Large intestine (tissue), 3 donors: ENCODE results near the gene FAM83G. TPM values are rescaled to one million over a fixed set of nuclear protein-coding genes. Genes with fewer than 3 reads are reported as not detected.

Source experiments
- DNase-seq, 2 donors: peaks; one replicate each; pipeline versions ENCODE4 v3.0.0 to v3.0.0-alpha.2; 2013
- H3K27ac ChIP-seq: one replicate; pipeline ENCODE4 v1.5.1; 2013; ENCODE audit warnings: low read length
- H3K27me3 ChIP-seq: 2 replicates; pipeline ENCODE4 v1.6.1; 2013; ENCODE audit warnings: low read length; ENCODE audit not compliant: control insufficient read depth, insufficient read depth
- H3K36me3 ChIP-seq: 2 replicates; pipeline ENCODE4 v1.6.1; 2013; ENCODE audit warnings: low read length; ENCODE audit not compliant: control insufficient read depth, insufficient read depth
- H3K4me1 ChIP-seq: one replicate; pipeline ENCODE4 v1.6.1; 2013; ENCODE audit warnings: low read length; ENCODE audit not compliant: control insufficient read depth, insufficient read depth
- H3K4me3 ChIP-seq: one replicate; pipeline ENCODE4 v1.5.1; 2013; ENCODE audit warnings: low read length
- H3K9me3 ChIP-seq: one replicate; pipeline ENCODE4 v1.6.1; 2013; ENCODE audit warnings: mild to moderate bottlenecking, low read depth, low read length, moderate library complexity; ENCODE audit not compliant: control insufficient read depth
- WGBS: methylation state at CpG from one replicate; pipeline ENCODE4 v1.1.5; 2013; ENCODE audit warnings: low lambda C conversion rate; ENCODE audit not compliant: insufficient coverage; 5-methylcytosine and 5-hydroxymethylcytosine counted together
- polyA plus RNA-seq: library from polyadenylated mRNA; unstranded; fragments of 120-200 nt; gene quantifications from one replicate; pipeline ENCODE4 v1.2.1, GENCODE V29; 2013

The FAM83G gene
- polyA plus RNA-seq, 1 donor, result 35.6 TPM

DNA sequence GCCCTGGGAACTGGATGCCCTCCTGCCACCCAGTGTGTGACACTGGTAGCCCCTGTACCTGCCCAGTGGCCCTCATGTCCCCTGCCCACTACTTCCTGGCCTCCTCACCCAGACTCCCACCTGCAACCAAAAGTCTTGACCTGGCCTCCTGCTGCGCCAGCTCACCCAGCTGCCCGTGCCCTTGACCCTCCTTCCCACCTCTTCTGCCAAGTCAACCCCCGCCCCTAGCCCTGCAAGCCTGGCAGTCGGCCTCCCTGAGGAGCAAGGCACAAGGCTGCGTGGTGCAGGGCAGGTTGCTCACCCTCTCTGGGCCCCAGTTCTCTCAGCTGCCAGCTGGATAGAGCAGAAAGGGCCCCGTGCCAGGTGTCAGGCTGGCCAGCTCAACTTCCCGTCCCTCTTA is 12.3 kb upstream of the FAM83G start:
- Histone ChIP-seq H3K27me3 (no peaks in the 10 kb centered on the region), H3K4me3 (no peak overlapping the region), H3K27ac (no peak overlapping the region), H3K9me3 (no peaks in the 10 kb centered on the region), H3K36me3 (no peaks in the 10 kb centered on the region), H3K4me1 (peaks cover 4% of the 10 kb centered on the region)
- DNase-seq, result no peak
- no CpG with 5 or more reads among the region's 7 CpGs for WGBS

DNA sequence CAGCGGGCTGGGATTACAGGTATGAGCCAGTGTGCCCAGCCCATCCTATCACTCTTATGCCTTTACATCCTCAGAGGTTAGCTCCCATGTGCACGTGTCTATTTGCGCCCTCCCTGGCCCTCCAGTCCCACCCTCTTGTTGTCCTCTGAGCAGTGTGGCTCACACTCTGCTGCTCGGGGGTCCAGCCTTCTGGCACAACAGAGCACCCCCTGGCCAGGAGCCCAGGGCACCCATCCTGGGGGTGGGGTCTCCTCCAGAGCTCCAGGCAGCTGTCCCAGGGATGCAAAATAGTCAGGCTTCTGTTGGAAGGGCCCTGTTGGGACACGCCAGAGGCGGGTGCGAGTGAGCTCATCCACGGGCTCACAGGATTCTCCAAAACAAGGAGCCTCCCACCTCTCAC is 11.7 kb upstream of the FAM83G start:
- Histone ChIP-seq H3K9me3 (no peaks in the 10 kb centered on the region), H3K27ac (no peak overlapping the region), H3K4me1 (peaks cover 9% of the 10 kb centered on the region), H3K27me3 (no peaks in the 10 kb centered on the region), H3K4me3 (no peak overlapping the region), H3K36me3 (no peaks in the 10 kb centered on the region)
- DNase-seq, result no peak
- WGBS, result no CpG with 5 or more reads among the region's 8 CpGs

DNA sequence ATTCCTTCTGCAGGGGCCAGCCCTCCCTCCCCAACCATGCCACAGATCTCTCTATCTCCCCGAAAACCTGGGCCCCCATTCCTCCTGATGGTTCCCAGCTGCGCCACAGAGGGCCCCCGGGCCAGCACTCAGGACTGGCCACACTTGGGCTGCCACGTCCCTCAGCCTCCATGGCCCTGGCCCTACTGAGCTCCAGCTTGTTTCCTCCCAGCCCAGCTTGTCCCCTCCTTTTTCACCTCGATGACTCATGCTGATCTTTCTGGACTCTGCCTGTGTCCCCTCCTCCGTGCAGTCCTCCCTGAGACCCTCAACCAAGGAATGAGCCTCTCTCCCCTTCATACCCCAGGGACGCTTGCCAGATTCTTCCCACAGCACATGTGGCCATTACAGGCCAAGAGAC is 10.9 kb upstream of the FAM83G start:
- WGBS, result no CpG with 5 or more reads among the region's 7 CpGs
- no peak overlapping the region for H3K27ac ChIP-seq
- no peaks in the 10 kb centered on the region for H3K27me3 ChIP-seq
- no peak for DNase-seq
- no peaks in the 10 kb centered on the region for H3K9me3 ChIP-seq
- H3K36me3 ChIP-seq, result no peaks in the 10 kb centered on the region
- H3K4me1 ChIP-seq, result peaks cover 17% of the 10 kb centered on the region
- no peak overlapping the region for H3K4me3 ChIP-seq

DNA sequence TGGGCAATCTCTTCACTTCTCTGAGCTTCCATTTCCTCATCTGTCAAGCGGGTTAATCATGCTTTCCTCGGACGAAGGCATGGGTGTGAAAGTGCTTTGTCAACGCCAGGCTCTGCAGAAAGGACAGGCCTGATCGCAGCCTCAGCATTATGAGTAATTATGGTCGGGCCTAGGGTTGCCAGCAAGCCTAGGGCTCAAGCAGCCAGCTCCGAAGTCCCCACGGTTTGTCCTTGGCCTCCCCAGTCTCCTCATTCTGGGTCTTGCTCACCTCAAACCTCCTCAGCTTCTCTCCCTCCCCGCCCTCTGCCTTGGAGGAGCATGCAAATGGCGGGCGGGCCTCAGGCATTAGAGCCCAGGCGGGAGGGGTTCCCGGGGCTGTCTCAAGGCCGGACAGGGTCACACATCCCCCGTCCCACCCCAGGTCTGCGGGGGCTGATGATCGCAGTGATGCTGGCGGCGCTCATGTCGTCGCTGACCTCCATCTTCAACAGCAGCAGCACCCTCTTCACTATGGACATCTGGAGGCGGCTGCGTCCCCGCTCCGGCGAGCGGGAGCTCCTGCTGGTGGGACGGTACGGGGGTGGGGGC is 10.2 kb upstream of the FAM83G start:
- peaks cover 17% of the 10 kb centered on the region for H3K4me1 ChIP-seq
- H3K9me3 ChIP-seq, result no peaks in the 10 kb centered on the region
- DNase-seq, result no peak
- H3K36me3 ChIP-seq, result no peaks in the 10 kb centered on the region
- no CpG with 5 or more reads among the region's 29 CpGs for WGBS
- H3K27me3 ChIP-seq, result no peaks in the 10 kb centered on the region
- no peak overlapping the region for H3K27ac ChIP-seq
- no peak overlapping the region for H3K4me3 ChIP-seq

DNA sequence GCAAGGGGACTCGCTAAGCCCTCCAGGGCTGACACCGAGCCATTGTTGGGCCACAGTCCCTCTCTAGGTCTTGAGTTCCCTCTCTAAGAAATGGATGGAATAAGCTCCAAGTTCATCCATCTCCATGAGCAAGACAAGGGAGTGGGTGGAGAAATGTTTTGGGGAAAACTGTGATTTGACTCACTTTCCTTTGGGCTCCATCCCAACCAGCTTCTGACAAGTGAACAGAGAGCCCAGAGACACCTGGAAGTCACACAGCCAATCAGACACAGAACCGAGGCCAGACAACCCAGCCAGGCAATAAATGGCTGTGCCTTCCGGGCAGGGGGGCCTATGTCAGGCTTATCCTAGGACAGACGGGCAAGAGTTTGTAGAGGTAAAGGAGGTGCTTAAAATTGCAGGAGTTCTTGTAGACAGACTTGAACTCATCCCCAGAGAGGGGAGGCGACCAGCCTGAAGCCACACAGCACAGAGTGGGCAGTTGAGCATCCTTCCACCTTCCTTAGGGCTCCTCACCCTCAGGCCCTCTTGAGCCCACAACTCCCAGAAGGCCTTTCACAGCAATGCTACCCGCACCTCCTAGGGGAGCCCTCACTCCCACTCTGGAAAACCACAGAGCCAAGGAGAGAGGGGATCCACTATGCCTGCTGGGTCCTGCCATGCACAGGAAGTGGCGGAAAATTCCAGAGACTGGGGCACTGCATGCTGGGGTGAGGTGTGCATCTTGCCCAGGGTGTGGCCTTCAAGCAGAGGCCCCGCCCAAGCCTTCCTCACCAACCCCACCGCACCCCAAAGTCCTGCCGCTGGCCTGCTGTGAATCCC is 9.5 kb upstream of the FAM83G start:
- DNase-seq, result no peak
- H3K4me3 ChIP-seq, result no peak overlapping the region
- no CpG with 5 or more reads among the region's 11 CpGs for WGBS

DNA sequence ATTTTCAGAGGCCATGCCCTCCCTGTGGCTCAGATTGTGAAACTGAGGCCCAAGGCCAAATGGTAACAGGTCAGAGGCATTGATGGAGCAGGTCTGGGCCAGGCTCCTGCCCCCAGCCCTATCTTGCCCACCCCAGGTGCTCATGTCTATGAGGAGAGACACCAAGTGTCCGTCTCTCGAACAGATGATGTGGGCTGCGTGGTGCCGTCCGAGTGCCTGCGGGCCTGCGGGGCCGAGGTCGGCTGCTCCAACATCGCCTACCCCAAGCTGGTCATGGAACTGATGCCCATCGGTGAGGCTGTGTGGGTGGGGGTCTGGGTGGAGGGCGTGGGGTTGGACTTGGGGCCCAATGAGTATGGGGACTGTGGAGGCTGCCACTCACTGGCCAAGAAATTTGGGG is 8.7 kb upstream of the FAM83G start:
- H3K4me3 ChIP-seq, result no peak overlapping the region
- H3K36me3 ChIP-seq, result no peaks in the 10 kb centered on the region
- H3K27ac ChIP-seq, result no peak overlapping the region
- peaks cover 17% of the 10 kb centered on the region for H3K4me1 ChIP-seq
- WGBS, result no CpG with 5 or more reads among the region's 12 CpGs
- no peaks in the 10 kb centered on the region for H3K27me3 ChIP-seq
- no peak for DNase-seq
- no peaks in the 10 kb centered on the region for H3K9me3 ChIP-seq

More for the DNA sequence above, 9.5 kb upstream of the FAM83G start:
- Histone ChIP-seq H3K27me3 (no peaks in the 10 kb centered on the region), H3K9me3 (no peaks in the 10 kb centered on the region), H3K27ac (no peak overlapping the region), H3K36me3 (no peaks in the 10 kb centered on the region), H3K4me1 (peaks cover 17% of the 10 kb centered on the region)

DNA sequence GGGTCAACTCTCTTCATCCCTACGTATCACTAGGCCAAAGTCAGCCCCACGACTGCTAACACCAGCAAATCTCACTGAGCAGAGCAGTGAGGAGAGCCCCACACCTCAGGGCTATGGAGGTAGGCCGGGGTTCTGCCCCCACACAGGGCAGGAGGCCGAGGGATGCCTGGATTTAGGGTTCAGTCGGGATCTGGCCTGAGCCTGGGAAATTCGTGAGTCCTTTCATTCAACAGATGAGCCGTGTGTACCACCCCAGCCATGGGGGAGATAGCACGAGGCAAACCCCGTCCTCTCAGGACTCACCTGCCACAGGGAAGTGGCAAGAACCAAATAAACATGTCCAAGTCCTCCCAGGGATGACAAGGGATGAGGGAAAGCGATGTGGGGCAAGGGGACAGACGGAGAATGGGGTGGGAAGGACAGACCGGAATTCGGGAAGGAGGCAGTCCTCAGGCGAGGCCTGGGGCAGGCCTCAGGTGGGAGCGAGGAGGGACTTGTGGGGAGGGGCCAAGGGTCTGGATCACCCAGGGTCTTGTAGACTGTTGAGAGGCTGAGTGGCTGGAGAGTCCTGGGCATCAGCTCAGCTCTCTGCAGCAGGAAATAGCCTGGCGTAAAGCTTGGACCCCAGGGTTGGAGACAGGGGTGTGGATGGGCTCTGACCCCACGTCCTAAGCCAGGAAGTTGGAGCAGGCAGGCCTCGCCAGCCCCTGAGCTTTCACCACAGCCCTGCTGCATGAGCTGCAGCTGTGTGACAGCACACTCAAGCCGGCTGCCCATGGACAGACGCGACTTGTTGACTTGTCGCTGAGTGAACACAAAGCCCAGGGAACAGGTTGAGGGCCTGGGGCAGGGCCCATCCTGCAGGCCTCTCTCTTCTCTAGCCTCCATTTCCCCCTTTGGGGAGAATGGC is 7.9 kb upstream of the FAM83G start:
- no peaks in the 10 kb centered on the region for H3K9me3 ChIP-seq
- DNase-seq, result no peak
- no peaks in the 10 kb centered on the region for H3K27me3 ChIP-seq
- peaks cover 17% of the 10 kb centered on the region for H3K4me1 ChIP-seq
- H3K27ac ChIP-seq, result no peak overlapping the region
- 95% methylated on average over 4 of the region's 22 CpGs for WGBS
- no peak overlapping the region for H3K4me3 ChIP-seq
- H3K36me3 ChIP-seq, result no peaks in the 10 kb centered on the region

DNA sequence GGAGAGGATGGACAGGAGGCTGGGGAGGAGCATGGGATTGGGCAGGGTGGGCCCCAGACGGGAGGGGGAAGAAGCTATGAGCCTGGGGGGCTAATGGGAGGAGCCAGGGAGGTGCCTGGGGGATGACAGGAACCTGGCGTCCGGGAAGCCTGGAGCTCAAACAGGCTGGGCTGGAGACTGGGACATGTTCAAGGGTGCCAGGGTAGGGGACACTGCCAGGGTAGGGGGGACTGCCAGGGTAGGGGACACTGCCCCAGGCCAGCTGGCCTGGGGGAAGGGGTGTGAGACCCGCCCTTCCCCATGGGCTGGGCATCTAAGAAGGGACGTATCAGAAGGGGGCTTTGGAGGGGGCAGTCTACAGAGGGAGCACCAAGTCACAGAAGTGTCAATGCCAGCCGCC is 7.0 kb upstream of the FAM83G start:
- Histone ChIP-seq H3K9me3 (peaks cover under 1% of the 10 kb centered on the region), H3K27me3 (no peaks in the 10 kb centered on the region), H3K27ac (peak overlapping the region; percentile 30), H3K4me1 (peaks cover 17% of the 10 kb centered on the region), H3K36me3 (no peaks in the 10 kb centered on the region), H3K4me3 (no peak overlapping the region)
- DNase-seq, result no peak
- WGBS, result no CpG with 5 or more reads among the region's 6 CpGs

DNA sequence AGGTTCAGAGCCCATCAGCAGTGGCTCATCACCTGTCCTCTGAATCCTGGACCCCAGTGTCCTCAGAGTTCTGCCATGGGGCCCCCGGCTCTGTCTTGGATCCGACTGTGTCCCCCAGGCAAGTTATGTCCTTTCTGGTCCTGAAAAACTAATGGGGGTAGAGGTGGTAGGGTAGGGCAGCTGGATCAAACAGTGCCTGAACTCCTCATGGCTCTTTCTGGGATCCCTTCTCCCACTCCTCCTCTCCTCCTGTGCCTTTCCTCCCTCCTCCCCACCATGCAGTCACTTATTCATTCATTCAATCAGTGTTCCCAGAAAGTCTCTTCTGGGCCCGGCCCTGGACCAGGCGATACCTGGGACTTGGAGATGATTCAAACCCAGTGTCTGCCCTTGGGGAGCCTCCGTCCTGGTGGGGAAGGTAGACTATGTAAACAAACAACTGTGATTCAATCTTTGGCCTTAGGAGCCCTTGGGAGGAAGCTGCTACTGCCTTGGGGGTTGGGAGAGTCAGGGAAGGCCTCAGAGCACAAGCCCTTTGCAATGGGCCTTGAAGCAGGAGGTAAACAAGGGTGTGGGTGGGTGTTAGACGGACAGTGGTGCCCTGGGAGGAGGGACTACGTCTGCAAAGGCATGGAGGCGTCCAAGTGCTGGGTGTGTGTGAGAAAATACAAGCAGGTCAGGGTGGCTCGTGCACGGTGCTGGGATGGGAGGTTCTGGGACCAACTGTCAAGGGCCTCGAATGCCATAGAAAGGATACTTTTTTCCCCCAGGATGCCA is 6.4 kb upstream of the FAM83G start:
- DNase-seq, result peak; percentile 52 to 67

DNA sequence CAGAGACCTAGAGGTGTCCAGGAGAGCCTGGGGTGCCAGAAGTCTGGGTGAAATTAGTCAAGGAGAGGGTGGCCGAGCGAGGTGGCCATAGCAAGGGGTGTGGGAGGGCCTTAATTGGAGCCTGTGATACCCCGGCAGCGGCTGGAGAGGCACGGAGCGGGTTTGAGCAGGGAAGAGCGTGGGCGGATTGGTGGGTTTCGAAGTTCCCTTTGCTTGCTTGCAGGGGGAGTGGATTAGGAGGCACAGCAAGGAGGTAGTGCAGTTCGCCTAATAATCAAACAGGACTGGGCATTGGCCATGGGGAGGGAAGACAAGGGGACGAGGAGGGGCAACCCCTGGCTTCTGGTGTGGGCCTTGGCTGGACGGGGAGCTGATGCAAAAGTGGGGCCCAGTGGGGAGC is 5.4 kb upstream of the FAM83G start:
- Histone ChIP-seq H3K27ac (peak overlapping the region; percentile 30), H3K9me3 (peaks cover 6% of the 10 kb centered on the region), H3K4me3 (no peak overlapping the region), H3K36me3 (no peaks in the 10 kb centered on the region), H3K4me1 (peaks cover 20% of the 10 kb centered on the region), H3K27me3 (no peaks in the 10 kb centered on the region)
- no peak for DNase-seq
- WGBS, result 83% methylated on average over 1 of the region's 12 CpGs

More for the DNA sequence above, 6.4 kb upstream of the FAM83G start:
- no peaks in the 10 kb centered on the region for H3K36me3 ChIP-seq
- H3K27ac ChIP-seq, result peak overlapping the region; percentile 30
- peaks cover 17% of the 10 kb centered on the region for H3K4me1 ChIP-seq
- H3K9me3 ChIP-seq, result peaks cover 2% of the 10 kb centered on the region
- H3K27me3 ChIP-seq, result no peaks in the 10 kb centered on the region
- no CpG with 5 or more reads among the region's 11 CpGs for WGBS
- no peak overlapping the region for H3K4me3 ChIP-seq
